ENCODE measurements around the gene RNF144A. TPM values are rescaled to one million over a fixed set of nuclear protein-coding genes. Genes with fewer than 3 reads are reported as not detected.

RNF144A gene
- total and polyA plus RNA-seq, 2 of the 13 experiments (the other 11 are each of a cell fraction or from before 2014, with no cell fraction given), result 13.9 to 16.5 TPM

DNA sequence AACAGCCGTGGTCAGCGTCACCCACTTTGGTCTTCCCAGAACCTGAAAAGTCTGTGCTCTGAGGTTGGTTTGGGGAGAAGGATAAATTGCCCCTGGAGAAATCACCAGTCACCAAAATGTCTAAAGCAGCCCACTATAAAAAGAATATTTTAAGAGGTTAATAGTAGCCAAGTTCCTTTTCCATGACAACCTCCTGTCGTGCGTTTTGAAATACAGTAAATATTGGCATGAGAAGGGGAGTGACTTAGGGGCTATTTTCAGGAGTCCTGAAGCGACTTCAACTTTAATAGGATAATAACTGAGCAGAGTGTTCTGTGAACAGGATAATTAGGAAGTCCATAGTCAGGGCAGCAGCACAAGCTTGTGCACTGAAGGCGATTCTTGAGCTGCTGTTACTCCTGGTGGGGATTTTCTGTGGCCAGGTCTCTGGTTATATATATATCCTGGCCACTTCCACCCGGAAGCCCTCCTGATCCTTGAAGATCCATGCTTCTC lies 49.3 kb downstream of the RNF144A start:
- no peak overlapping the region for H3K4me3 ChIP-seq (replicated peaks in 1 of 3; ENCODE audit: insufficient read depth in 1 of 3, low read depth in 2 of 3, low read length in 3 of 3)
- H2AFZ ChIP-seq (ENCODE audit: low read length), result no peak overlapping the region
- no peaks in the 10 kb centered on the region for H3K4me1 ChIP-seq (ENCODE audit: insufficient read depth, low read length)
- H3K9ac ChIP-seq (ENCODE audit: insufficient read depth, low read depth, low read length), result no peak overlapping the region
- in situ Hi-C loops (cut with HindIII; ENCODE audit: extremely low pct_ligation_motif_present, low pct_unique_long_range_greater_than_20kb) (no loop called here), intact Hi-C loops (cut with micrococcal nuclease; ENCODE audit: unreplicated experiment) (no loop called here)
- TF ChIP-seq, protein P1, sequence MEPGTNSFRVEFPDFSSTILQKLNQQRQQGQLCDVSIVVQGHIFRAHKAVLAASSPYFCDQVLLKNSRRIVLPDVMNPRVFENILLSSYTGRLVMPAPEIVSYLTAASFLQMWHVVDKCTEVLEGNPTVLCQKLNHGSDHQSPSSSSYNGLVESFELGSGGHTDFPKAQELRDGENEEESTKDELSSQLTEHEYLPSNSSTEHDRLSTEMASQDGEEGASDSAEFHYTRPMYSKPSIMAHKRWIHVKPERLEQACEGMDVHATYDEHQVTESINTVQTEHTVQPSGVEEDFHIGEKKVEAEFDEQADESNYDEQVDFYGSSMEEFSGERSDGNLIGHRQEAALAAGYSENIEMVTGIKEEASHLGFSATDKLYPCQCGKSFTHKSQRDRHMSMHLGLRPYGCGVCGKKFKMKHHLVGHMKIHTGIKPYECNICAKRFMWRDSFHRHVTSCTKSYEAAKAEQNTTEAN (CRISPR knock-in tag; conservative IDR thresholded peaks at IDR 0.05), result no peak
- TF ChIP-seq, protein P2, sequence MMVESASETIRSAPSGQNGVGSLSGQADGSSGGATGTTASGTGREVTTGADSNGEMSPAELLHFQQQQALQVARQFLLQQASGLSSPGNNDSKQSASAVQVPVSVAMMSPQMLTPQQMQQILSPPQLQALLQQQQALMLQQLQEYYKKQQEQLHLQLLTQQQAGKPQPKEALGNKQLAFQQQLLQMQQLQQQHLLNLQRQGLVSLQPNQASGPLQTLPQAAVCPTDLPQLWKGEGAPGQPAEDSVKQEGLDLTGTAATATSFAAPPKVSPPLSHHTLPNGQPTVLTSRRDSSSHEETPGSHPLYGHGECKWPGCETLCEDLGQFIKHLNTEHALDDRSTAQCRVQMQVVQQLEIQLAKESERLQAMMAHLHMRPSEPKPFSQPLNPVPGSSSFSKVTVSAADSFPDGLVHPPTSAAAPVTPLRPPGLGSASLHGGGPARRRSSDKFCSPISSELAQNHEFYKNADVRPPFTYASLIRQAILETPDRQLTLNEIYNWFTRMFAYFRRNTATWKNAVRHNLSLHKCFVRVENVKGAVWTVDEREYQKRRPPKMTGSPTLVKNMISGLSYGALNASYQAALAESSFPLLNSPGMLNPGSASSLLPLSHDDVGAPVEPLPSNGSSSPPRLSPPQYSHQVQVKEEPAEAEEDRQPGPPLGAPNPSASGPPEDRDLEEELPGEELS (CRISPR knock-in tag; IDR thresholded peaks at IDR 0.05), result no peak
- no peak for TF ChIP-seq ZNF891 (CRISPR knock-in tag; IDR thresholded peaks at IDR 0.05)
- TF ChIP-seq PTBP1 (IDR thresholded peaks at IDR 0.05; ENCODE audit: low read depth, low read length, poor library complexity, severe bottlenecking), result no peak
- TF ChIP-seq, protein P3, sequence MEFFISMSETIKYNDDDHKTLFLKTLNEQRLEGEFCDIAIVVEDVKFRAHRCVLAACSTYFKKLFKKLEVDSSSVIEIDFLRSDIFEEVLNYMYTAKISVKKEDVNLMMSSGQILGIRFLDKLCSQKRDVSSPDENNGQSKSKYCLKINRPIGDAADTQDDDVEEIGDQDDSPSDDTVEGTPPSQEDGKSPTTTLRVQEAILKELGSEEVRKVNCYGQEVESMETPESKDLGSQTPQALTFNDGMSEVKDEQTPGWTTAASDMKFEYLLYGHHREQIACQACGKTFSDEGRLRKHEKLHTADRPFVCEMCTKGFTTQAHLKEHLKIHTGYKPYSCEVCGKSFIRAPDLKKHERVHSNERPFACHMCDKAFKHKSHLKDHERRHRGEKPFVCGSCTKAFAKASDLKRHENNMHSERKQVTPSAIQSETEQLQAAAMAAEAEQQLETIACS (CRISPR knock-in tag; IDR thresholded peaks at IDR 0.05), result no peak
- TF ChIP-seq, protein P4, sequence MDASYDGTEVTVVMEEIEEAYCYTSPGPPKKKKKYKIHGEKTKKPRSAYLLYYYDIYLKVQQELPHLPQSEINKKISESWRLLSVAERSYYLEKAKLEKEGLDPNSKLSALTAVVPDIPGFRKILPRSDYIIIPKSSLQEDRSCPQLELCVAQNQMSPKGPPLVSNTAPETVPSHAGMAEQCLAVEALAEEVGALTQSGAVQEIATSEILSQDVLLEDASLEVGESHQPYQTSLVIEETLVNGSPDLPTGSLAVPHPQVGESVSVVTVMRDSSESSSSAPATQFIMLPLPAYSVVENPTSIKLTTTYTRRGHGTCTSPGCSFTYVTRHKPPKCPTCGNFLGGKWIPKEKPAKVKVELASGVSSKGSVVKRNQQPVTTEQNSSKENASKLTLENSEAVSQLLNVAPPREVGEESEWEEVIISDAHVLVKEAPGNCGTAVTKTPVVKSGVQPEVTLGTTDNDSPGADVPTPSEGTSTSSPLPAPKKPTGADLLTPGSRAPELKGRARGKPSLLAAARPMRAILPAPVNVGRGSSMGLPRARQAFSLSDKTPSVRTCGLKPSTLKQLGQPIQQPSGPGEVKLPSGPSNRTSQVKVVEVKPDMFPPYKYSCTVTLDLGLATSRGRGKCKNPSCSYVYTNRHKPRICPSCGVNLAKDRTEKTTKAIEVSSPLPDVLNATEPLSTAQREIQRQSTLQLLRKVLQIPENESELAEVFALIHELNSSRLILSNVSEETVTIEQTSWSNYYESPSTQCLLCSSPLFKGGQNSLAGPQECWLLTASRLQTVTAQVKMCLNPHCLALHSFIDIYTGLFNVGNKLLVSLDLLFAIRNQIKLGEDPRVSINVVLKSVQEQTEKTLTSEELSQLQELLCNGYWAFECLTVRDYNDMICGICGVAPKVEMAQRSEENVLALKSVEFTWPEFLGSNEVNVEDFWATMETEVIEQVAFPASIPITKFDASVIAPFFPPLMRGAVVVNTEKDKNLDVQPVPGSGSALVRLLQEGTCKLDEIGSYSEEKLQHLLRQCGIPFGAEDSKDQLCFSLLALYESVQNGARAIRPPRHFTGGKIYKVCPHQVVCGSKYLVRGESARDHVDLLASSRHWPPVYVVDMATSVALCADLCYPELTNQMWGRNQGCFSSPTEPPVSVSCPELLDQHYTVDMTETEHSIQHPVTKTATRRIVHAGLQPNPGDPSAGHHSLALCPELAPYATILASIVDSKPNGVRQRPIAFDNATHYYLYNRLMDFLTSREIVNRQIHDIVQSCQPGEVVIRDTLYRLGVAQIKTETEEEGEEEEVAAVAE (CRISPR knock-in tag; IDR thresholded peaks at IDR 0.05; ENCODE audit: borderline replicate concordance), result no peak
- no peak for TF ChIP-seq ZNF451 (CRISPR knock-in tag; IDR thresholded peaks at IDR 0.05)
- TF ChIP-seq TGIF2 (CRISPR knock-in tag; IDR thresholded peaks at IDR 0.05), result no peak
- TF ChIP-seq, protein P5, sequence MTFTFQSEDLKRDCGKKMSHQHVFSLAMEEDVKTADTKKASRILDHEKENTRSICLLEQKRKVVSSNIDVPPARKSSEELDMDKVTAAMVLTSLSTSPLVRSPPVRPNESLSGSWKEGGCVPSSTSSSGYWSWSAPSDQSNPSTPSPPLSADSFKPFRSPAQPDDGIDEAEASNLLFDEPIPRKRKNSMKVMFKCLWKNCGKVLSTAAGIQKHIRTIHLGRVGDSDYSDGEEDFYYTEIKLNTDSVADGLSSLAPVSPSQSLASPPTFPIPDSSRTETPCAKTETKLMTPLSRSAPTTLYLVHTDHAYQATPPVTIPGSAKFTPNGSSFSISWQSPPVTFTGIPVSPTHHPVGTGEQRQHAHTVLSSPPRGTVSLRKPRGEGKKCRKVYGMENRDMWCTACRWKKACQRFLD (CRISPR knock-in tag; IDR thresholded peaks at IDR 0.05; ENCODE audit: borderline replicate concordance), result no peak
- TF ChIP-seq ZNF160 (CRISPR knock-in tag; IDR thresholded peaks at IDR 0.05), result no peak
- TF ChIP-seq, protein P6, sequence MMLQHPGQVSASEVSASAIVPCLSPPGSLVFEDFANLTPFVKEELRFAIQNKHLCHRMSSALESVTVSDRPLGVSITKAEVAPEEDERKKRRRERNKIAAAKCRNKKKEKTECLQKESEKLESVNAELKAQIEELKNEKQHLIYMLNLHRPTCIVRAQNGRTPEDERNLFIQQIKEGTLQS (CRISPR knock-in tag; IDR thresholded peaks at IDR 0.05), result no peak
- BruUV-seq (replicated peaks), result no TSS peak
- H3K36me3 ChIP-seq (replicated peaks in 1 of 2; ENCODE audit: control insufficient read depth in 1 of 2, insufficient read depth in 2 of 2, low read length in 2 of 2), result no peaks in the 10 kb centered on the region; a peak in 1 of 5 replicates
- H3K4me2 ChIP-seq (ENCODE audit: low read depth, low read length), result no peak overlapping the region
- no peaks in the 10 kb centered on the region for H4K20me1 ChIP-seq (ENCODE audit: insufficient read depth, low read length)
- ATAC-seq (no peak), FAIRE-seq (no peak), DNase-seq (ENCODE audit: low spot score) (no peak)
- ChIA-PET POLR2A (no interaction called here), CTCF (ENCODE audit: low intra/inter-chr PET ratio, low total read pairs) (no interaction called here)
- H3K9me3 ChIP-seq (ENCODE audit: low read length), result no peaks in the 10 kb centered on the region
- H3K79me2 ChIP-seq (ENCODE audit: insufficient read depth, low read length), result no peaks in the 10 kb centered on the region
- H3K27me3 ChIP-seq (ENCODE audit: control insufficient read depth in 1 of 2, insufficient read depth in 2 of 2, low read length in 2 of 2), result no peaks in the 10 kb centered on the region
- H3K27ac ChIP-seq (ENCODE audit: extremely low read length, insufficient read depth, low read length), result no peak overlapping the region
- WGBS (ENCODE audit: low lambda C conversion rate), result 93% methylated on average over 7 of the region's 7 CpGs

Data from HepG2 (cell line).